Tibial nerve (tissue), 4 donors: ENCODE data around the gene RPS6KA5. TPM values are rescaled to one million over a fixed set of nuclear protein-coding genes. Genes with fewer than 3 reads are reported as not detected.
"Not testable (repeated sequence)": the region's sequence is repeated elsewhere in the genome, so short reads cannot be mapped to it uniquely, and the experiment has no call there.

Experiments
- DNase-seq, 2 donors: peaks; one replicate each; pipeline ENCODE4 v3.0.0-alpha.2; 2019; ENCODE audit warnings: low spot score in 2 of 2
- H3K27ac ChIP-seq, 4 donors: fragments of 200-600 bp; sonication (generic) in 3 of 4; one replicate each; pipeline ENCODE4 v1.5.1; 2017 to 2019; ENCODE audit warnings: mild to moderate bottlenecking in 1 of 4
- H3K27me3 ChIP-seq, 2 donors: fragments of 200-600 bp; sonication (generic) in 1 of 2; one replicate each; pipeline versions ENCODE4 v1.5.1 to v1.6.0; 2017 to 2019
- H3K36me3 ChIP-seq, 3 donors: fragments of 200-600 bp; sonication (generic); one replicate each; pipeline ENCODE4 v1.5.1; 2018 to 2019
- H3K4me1 ChIP-seq, 4 donors: fragments of 200-600 bp; sonication (generic) in 3 of 4; one replicate each; pipeline ENCODE4 v1.5.1; 2017 to 2019
- H3K4me3 ChIP-seq, 4 donors: fragments of 200-600 bp; sonication (generic) in 3 of 4; one replicate each; pipeline ENCODE4 v1.5.1; 2017 to 2019; ENCODE audit warnings: mild to moderate bottlenecking in 1 of 4, moderate library complexity in 1 of 4
- H3K9me3 ChIP-seq, 4 donors: fragments of 200-600 bp; sonication (generic) in 3 of 4; one replicate each; pipeline ENCODE4 v1.5.1; 2017 to 2019
- CTCF ChIP-seq, 5 experiments: fragments of 200-600 bp in 3 of 5; fragments of 450-650 bp in 2 of 5; sonication (generic) in 3 of 5; IDR thresholded peaks; one replicate each; pipeline ENCODE4 v1.5.1; 2016 to 2019; ENCODE audit warnings: antibody characterized with exemption in 5 of 5, mild to moderate bottlenecking in 3 of 5, moderate library complexity in 2 of 5
- EP300 ChIP-seq, 2 donors: sonication (generic); formaldehyde crosslinking; IDR thresholded peaks; one replicate each; pipeline ENCODE4 v1.6.1; 2017; ENCODE audit warnings: antibody characterized with exemption in 2 of 2, mild to moderate bottlenecking in 1 of 2
- POLR2A ChIP-seq, 2 donors: fragments of 450-650 bp; IDR thresholded peaks; one replicate each; pipeline ENCODE4 v1.6.1; 2017; ENCODE audit warnings: antibody characterized with exemption in 2 of 2, mild to moderate bottlenecking in 2 of 2, moderate library complexity in 2 of 2
- WGBS, 2 donors: methylation state at CpG; one replicate each; pipeline ENCODE4 v1.1.5; 2018; 5-methylcytosine and 5-hydroxymethylcytosine counted together
- total RNA-seq, 4 donors: library from RNA; depleted of rRNA; stranded (reverse); fragments of >200 nt; gene quantifications; one replicate each; pipeline ENCODE4 v1.1.0, GENCODE V29; 2016

Gene RPS6KA5
- total RNA-seq, 4 donors from 2014 or later, result 8.4 to 12.7 (median 10.1) TPM

GRCh38 chr14:91031666-91032065 is 28.8 kb downstream of the RPS6KA5 start:
- Histone ChIP-seq H3K27ac (no peak overlapping the region), H3K4me1 (peaks cover 0 to 12% (median 2%) of the 10 kb centered on the region in 4 donors), H3K9me3 (no peaks in the 10 kb centered on the region), H3K27me3 (no peaks in the 10 kb centered on the region), H3K36me3 (no peaks in the 10 kb centered on the region), H3K4me3 (no peak overlapping the region)
- WGBS, 2 donors, result 85 to 89% methylated on average over 4 of the region's 4 CpGs
- no peak for DNase-seq
- TF ChIP-seq CTCF (IDR thresholded peaks at IDR 0.05), result no peak
- TF ChIP-seq EP300 (IDR thresholded peaks at IDR 0.05), result no peak
- TF ChIP-seq POLR2A (IDR thresholded peaks at IDR 0.05), result no peak

GRCh38 chr14:91029456-91030217 is 30.8 kb downstream of the RPS6KA5 start:
- no peak for TF ChIP-seq EP300 (IDR thresholded peaks at IDR 0.05)
- TF ChIP-seq CTCF (IDR thresholded peaks at IDR 0.05), result no peak
- no peak for TF ChIP-seq POLR2A (IDR thresholded peaks at IDR 0.05)
- Histone ChIP-seq H3K36me3 (no peaks in the 10 kb centered on the region), H3K9me3 (no peaks in the 10 kb centered on the region), H3K4me3 (no peak overlapping the region), H3K27me3 (no peaks in the 10 kb centered on the region), H3K27ac (no peak overlapping the region), H3K4me1 (peaks cover 0 to 12% (median 2%) of the 10 kb centered on the region in 4 donors)
- no peak for DNase-seq
- WGBS, 2 donors, result 58 to 64% methylated on average over 1 of the region's 1 CpG

GRCh38 chr14:91027561-91027960 is 32.9 kb downstream of the RPS6KA5 start:
- H3K27ac ChIP-seq, result no peak overlapping the region

GRCh38 chr14:91022622-91023028 is 37.8 kb downstream of the RPS6KA5 start:
- 86% methylated on average over 9 of the region's 9 CpGs for WGBS, 2 donors
- H3K9me3 ChIP-seq, H3K4me1 ChIP-seq, H3K27me3 ChIP-seq, H3K36me3 ChIP-seq, DNase-seq: not testable (repeated sequence)
- H3K4me3 ChIP-seq, result peak overlapping the region in 2 of 4 donors; percentile 10 to 43
- peak overlapping the region in 3 of 4 donors; percentile 9 to 63 (median 48) for H3K27ac ChIP-seq

More at GRCh38 chr14:91027561-91027960, 32.9 kb downstream of the RPS6KA5 start:
- H3K9me3 ChIP-seq, result no peaks in the 10 kb centered on the region
- H3K4me3 ChIP-seq, result no peak overlapping the region
- TF ChIP-seq EP300 (IDR thresholded peaks at IDR 0.05) (no peak), CTCF (IDR thresholded peaks at IDR 0.05) (no peak), POLR2A (IDR thresholded peaks at IDR 0.05) (no peak)
- no peaks in the 10 kb centered on the region for H3K36me3 ChIP-seq
- peaks cover 0 to 12% (median 2%) of the 10 kb centered on the region in 4 donors for H3K4me1 ChIP-seq
- DNase-seq, result no peak
- H3K27me3 ChIP-seq, result no peaks in the 10 kb centered on the region

- no peaks in the 10 kb centered on the region for H3K27me3 ChIP-seq
- H3K27ac ChIP-seq, result peak overlapping the region in 3 of 4 donors; percentile 9 to 63 (median 48)
- no peaks in the 10 kb centered on the region for H3K36me3 ChIP-seq
- 88 to 97% methylated on average over 1 of the region's 1 CpG for WGBS, 2 donors
- TF ChIP-seq CTCF (IDR thresholded peaks at IDR 0.05) (no peak), POLR2A (IDR thresholded peaks at IDR 0.05) (no peak), EP300 (IDR thresholded peaks at IDR 0.05) (no peak)
- H3K4me1 ChIP-seq, result peaks cover 0 to 6% (median 3%) of the 10 kb centered on the region in 4 donors
- no peak for DNase-seq
- H3K4me3 ChIP-seq, result peak overlapping the region in 2 of 4 donors; percentile 10 to 43
- H3K9me3 ChIP-seq, result no peaks in the 10 kb centered on the region
These were observed 38.3 kb downstream of the RPS6KA5 start for GRCh38 chr14:91021991-91022621.
